B cell (primary cell): ENCODE results near the gene ST6GALNAC2.

Experiments
- CTCF ChIP-seq: fragments of 200-600 bp; IDR thresholded peaks from one replicate; pipeline ENCODE4 v1.8.0; 2022; ENCODE audit warnings: antibody characterized with exemption, mild to moderate bottlenecking
- EZH2 ChIP-seq: IDR thresholded peaks from 2 replicates; pipeline ENCODE4 v1.6.1; 2012; ENCODE audit warnings: borderline replicate concordance, low read depth, mild to moderate bottlenecking, moderate library complexity, low read length; ENCODE audit not compliant: insufficient read depth, poor library complexity, severe bottlenecking

- TF ChIP-seq CTCF (no peak), EZH2 (no peak)
Observed at GRCh38 chr17:76588182-76588581, 2.5 kb upstream of the ST6GALNAC2 start.
